Activated CD4-positive, CD25-positive, alpha-beta regulatory T cell treated with anti-CD3 and anti-CD28 coated beads, Interleukin-2, amount 50 U/mL, for 16 hours (primary cell): ENCODE measurements around the gene NUP188.
"Not testable (repeated sequence)": the region's sequence is repeated elsewhere in the genome, so short reads cannot be mapped to it uniquely, and the experiment has no call there.

Source experiments
- DNase-seq: peaks from one replicate; pipeline ENCODE4 v3.0.0-alpha.2; 2020; ENCODE audit warnings: low read depth, low spot score

Gene NUP188

DNA sequence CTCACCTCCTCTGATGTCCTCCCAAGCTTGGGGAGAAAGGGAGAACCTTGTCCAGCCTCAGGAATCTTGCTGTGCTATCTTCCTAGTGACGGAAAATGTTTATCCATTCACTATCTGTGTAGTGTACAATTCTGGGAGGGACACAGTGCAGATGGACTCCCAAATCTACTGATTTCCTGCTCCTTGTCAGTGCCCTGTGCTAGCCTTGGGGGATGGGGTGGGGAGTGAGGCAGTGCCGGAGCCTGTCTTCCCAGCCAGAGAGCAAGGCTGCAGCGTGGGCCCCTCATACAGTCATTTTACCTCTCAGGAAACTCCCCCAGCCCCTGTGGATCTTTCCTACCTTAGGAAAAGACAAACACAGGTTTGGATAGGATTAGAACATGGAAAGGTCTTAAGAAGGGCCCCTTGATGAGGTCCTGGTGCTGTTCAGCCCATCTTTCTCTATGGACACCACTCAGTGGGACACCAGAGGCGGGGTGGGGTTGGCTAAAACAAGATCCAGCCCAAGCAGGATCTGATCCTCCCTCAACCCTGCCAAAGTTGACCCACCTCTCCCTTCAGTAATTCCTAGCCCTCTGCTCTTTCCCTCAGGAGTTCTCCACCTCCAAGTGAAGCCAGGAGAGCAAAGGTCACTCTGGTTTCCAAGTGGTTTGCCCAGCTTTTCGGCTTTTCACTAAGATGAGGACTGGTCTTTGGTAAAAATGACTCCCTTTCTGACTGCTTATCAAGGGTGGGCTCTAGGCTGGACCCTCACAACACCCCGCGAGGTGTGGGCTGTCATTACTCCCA is 3.5 kb upstream of the NUP188 start:
- no peak for DNase-seq

GRCh38 chr9:128944966-128945365 is 2.5 kb upstream of the NUP188 start:
- DNase-seq: not testable (repeated sequence)

GRCh38 chr9:128945798-128946501 is 1.5 kb upstream of the NUP188 start:
- DNase-seq: no peak

GRCh38 chr9:128946571-128947276 is 775 bp upstream of the NUP188 start:
- DNase-seq: no peak

- no peak for DNase-seq
Measured at GRCh38 chr9:128947277-128947526, 297 bp upstream of the NUP188 start.

- DNase-seq: not testable (repeated sequence)
Measured at GRCh38 chr9:128961403-128961802, 13.9 kb downstream of the NUP188 start.

GRCh38 chr9:128969491-128969890 is 22.0 kb downstream of the NUP188 start:
- no peak for DNase-seq

- DNase-seq: no peak
Measured at GRCh38 chr9:128972956-128973355, 25.5 kb downstream of the NUP188 start.

GRCh38 chr9:128979111-128979510 is 31.6 kb downstream of the NUP188 start:
- no peak for DNase-seq

DNA sequence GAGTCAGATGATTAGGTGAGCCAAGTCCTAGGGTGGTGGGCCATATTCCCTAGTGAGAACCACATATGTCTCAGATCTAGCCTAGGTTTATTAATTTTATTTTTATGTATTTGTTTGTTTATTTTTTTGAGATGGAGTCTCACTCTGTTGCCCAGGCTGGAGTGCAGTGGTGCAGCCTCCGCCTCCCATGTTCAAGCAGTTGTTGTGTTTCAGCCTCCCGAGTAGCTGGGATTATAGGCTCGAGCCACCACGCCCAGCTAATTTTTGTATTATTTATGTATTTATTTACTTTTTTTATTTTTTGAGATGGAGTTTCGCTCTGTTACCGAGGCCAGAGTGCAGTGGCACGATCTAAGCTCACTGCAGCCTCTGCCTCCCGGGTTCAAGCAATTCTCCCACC is 36.0 kb downstream of the NUP188 start:
- no peak for DNase-seq

GRCh38 chr9:128986671-128987070 is 39.2 kb downstream of the NUP188 start:
- DNase-seq: no peak

DNA sequence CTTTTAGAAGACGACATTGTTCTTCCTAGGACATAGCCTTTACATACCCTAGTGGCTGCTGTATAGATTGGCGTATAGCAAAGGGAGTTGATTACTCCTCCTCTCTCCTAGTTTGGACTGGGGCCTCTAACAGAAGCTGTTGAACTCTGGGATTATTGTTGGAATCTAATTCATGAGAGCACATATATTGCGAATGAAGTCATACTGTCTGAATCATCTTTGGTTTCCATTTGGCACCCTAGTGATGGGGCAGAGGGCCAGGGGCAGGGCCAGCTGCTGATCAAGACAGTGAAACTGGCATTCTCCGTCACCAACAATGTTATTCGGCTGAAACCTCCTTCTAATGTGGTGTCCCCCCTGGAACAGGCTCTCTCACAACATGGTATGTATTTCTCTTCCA is 40.3 kb downstream of the NUP188 start:
- DNase-seq: no peak

DNA sequence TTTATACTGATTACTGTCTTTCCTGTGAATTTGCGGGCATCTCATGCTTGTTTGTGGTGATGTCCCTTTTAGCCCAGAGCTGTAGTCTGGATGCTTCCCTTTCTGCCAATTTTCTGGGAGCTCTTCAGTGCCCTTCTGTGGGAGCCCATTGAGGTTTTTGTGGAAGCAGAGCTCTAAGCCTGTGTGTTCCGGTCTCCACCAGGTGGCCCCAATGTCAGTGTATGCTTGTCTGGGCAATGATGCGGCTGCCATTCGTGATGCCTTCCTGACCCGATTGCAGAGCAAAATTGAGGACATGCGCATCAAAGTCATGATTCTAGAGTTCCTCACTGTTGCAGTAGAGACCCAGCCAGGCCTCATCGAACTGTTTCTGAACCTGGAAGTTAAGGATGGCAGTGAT is 45.5 kb downstream of the NUP188 start:
- DNase-seq: no peak

GRCh38 chr9:128995791-128996190 is 48.3 kb downstream of the NUP188 start:
- DNase-seq: no peak

DNA sequence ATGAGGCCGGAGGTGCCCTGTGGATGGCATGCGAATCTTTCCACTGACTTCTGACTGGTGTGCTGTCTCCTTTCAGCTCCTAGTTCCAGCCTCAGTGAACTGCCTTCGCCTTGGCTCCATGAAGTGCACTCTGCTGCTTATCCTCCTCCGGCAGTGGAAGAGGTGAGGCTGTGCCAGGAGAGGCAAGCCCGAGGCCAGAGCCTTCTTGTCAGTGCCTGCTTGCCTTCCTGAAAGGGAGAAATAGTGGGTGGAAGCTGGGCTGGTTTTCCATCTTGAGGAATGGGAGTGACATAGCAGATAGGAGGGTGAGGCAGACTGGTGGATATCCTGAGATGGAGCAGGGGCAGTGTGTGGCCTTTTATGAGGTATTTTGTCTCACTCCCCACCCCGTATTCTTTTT is 51.0 kb downstream of the NUP188 start:
- DNase-seq: no peak

GRCh38 chr9:128999581-129000206 is 52.2 kb downstream of the NUP188 start:
- DNase-seq: no peak

DNA sequence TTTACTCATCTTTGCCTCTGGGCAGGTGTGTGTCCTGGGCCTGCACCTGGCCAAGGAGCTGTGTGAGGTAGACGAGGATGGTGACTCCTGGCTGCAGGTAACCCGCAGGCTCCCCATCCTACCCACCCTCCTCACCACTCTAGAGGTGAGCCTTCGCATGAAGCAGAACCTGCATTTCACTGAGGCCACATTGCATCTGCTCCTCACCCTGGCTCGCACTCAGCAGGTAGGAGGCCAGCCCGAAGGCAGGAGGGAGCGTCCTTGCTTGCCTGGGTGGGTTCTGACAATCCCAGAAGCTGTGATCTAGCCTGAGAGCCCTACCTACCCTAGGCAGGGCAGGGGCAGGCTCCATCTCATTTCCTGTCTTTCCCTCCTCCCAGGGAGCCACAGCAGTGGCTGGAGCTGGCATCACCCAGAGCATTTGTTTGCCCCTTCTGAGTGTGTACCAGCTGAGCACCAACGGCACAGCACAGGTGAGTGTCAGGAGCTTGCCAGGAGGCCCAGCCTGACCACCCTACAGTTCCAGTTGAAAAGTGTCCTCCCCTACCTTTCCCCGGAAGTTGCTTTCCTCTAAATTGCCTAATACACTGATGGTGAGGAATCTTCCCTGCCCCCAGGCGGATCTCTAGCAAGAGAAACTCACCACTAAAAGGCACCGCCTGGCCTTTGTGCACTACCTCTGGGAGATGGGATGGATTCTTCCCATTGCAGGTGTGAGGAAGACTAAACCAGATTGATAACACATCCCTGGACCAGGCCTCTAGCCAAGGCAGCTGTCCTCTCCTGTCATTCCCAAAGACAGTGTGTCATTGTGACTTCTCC is 54.2 kb downstream of the NUP188 start:
- DNase-seq: no peak

DNA sequence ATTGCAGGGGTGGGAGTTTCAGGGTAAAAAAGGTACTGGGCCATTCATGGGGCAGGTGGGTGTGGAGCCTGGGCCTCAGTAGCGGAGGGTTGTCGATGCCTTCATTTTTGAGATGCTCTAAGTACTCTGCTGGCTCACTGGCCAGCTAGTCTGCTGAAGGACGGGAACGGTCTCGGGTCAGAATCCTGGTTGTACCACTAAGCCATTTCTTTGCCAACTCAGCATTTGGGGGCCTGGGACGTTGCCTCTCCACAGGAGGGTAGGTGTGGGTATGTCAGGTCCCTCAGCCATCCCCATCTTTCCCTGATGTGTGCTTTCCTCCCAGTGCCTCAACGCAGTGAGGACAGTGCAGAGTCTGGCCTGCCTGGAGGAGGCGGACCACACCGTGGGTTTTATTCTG is 55.5 kb downstream of the NUP188 start:
- DNase-seq: no peak

GRCh38 chr9:129004173-129004572 is 56.7 kb downstream of the NUP188 start:
- not testable (repeated sequence) for DNase-seq

- DNase-seq: no peak
Measured at GRCh38 chr9:129005336-129005997, 58.0 kb downstream of the NUP188 start.
